DMS153 treated with DMSO at 0.1 percent for 48 hours (cell line): ENCODE measurements around the gene HDAC7.

Experiments
- DNase-seq: peaks from one replicate; lab custom pipeline; 2025; ENCODE audit not compliant: unreplicated experiment; lab: John Stamatoyannopoulos, UW

The HDAC7 gene

GRCh38 chr12:47768323-47768811 lies 51.3 kb downstream of the HDAC7 start:
- DNase-seq = no peak

GRCh38 chr12:47767216-47767724 lies 52.4 kb downstream of the HDAC7 start:
- peak; percentile 36 for DNase-seq

GRCh38 chr12:47766502-47767215 lies 53.0 kb downstream of the HDAC7 start:
- DNase-seq = no peak

GRCh38 chr12:47763481-47764346 lies 56.0 kb downstream of the HDAC7 start:
- DNase-seq = no peak

- DNase-seq = no peak
Observed at GRCh38 chr12:47762850-47763465, 56.7 kb downstream of the HDAC7 start.

- DNase-seq = peak; percentile 33
Observed at GRCh38 chr12:47758834-47759690, 60.6 kb downstream of the HDAC7 start, which contains the start of gene RAPGEF3. Gene RAPGEF3 (minus strand): TSS chr12:47758880. CDS start chr12:47758556, 324 bp downstream.

- no peak for DNase-seq
Observed at GRCh38 chr12:47758584-47758833, 61.2 kb downstream of the HDAC7 start.

GRCh38 chr12:47757840-47758583 lies 61.7 kb downstream of the HDAC7 start:
- no peak for DNase-seq

- DNase-seq = no peak
Observed at GRCh38 chr12:47757364-47757839, 62.3 kb downstream of the HDAC7 start.

- DNase-seq = peak; percentile 17
Observed at GRCh38 chr12:47755655-47756562, 63.8 kb downstream of the HDAC7 start.

- DNase-seq = peak; percentile 39
Observed at GRCh38 chr12:47754881-47755280, 64.8 kb downstream of the HDAC7 start.

- no peak for DNase-seq
Observed at GRCh38 chr12:47754126-47754525, 65.6 kb downstream of the HDAC7 start.

GRCh38 chr12:47753021-47754001 lies 66.4 kb downstream of the HDAC7 start:
- DNase-seq = peak; percentile 19

GRCh38 chr12:47752552-47752951 lies 67.2 kb downstream of the HDAC7 start:
- DNase-seq = no peak

- DNase-seq = no peak
Observed at GRCh38 chr12:47752121-47752520, 67.6 kb downstream of the HDAC7 start.

GRCh38 chr12:47751561-47751960 lies 68.1 kb downstream of the HDAC7 start:
- no peak for DNase-seq

- no peak for DNase-seq
Observed at GRCh38 chr12:47750916-47751470, 68.7 kb downstream of the HDAC7 start.
